BE2C (cell line): ENCODE results near the gene GAB4.

ENCODE experiments used
- DNase-seq: peaks from one replicate; pipeline ENCODE4 v3.0.0-alpha.2; 2020
- H3K27me3 ChIP-seq: fragments of 250-450 bp; sonication (Bioruptor Pico); 2 replicates; pipeline ENCODE4 v1.5.1; 2020; ENCODE audit warnings: mild to moderate bottlenecking
- H3K36me3 ChIP-seq: fragments of 250-450 bp; sonication (Bioruptor Pico); 2 replicates; pipeline ENCODE4 v1.5.1; 2020; ENCODE audit warnings: mild to moderate bottlenecking
- H3K4me1 ChIP-seq: fragments of 250-450 bp; sonication (Bioruptor Pico); 2 replicates; pipeline ENCODE4 v1.5.1; 2020
- H3K4me3 ChIP-seq: 2 replicates; pipeline ENCODE4 v1.5.1; 2011; ENCODE audit warnings: low read depth, low read length
- H3K9me3 ChIP-seq: fragments of 250-450 bp; sonication (Bioruptor Pico); 2 replicates; pipeline ENCODE4 v1.5.1; 2020
- TF ChIP-seq, protein P1 (sequence below): IDR thresholded peaks from 2 replicates; pipeline ENCODE4 v1.5.1; 2012; ENCODE audit warnings: mild to moderate bottlenecking, low read depth, low read length

Gene GAB4

DNA sequence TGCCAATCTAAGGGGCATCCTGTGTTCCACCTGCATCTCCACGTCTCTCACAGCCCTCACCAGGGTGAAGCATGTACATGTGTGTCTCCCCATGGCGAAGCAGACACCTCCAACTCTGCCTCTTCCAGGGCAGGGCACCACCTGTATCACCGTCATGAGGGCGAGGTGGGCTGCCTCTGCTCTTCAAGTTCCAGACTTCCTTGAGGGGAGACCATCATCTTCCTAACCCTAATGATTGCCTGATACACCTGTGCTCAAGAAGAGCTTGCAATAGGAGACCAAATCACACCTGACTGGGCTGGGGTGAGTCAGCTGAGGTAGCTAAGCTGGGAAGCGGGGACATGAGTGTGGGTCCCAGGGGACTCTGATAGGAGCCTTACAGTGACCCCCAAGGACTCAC lies 43.7 kb downstream of the GAB4 start:
- H3K4me3 ChIP-seq, result no peak overlapping the region
- no peaks in the 10 kb centered on the region for H3K36me3 ChIP-seq
- H3K9me3 ChIP-seq, result no peaks in the 10 kb centered on the region
- no peaks in the 10 kb centered on the region for H3K4me1 ChIP-seq
- no peak for DNase-seq
- H3K27me3 ChIP-seq, result no peaks in the 10 kb centered on the region
- TF ChIP-seq, protein P1, sequence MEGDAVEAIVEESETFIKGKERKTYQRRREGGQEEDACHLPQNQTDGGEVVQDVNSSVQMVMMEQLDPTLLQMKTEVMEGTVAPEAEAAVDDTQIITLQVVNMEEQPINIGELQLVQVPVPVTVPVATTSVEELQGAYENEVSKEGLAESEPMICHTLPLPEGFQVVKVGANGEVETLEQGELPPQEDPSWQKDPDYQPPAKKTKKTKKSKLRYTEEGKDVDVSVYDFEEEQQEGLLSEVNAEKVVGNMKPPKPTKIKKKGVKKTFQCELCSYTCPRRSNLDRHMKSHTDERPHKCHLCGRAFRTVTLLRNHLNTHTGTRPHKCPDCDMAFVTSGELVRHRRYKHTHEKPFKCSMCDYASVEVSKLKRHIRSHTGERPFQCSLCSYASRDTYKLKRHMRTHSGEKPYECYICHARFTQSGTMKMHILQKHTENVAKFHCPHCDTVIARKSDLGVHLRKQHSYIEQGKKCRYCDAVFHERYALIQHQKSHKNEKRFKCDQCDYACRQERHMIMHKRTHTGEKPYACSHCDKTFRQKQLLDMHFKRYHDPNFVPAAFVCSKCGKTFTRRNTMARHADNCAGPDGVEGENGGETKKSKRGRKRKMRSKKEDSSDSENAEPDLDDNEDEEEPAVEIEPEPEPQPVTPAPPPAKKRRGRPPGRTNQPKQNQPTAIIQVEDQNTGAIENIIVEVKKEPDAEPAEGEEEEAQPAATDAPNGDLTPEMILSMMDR, result no peak

DNA sequence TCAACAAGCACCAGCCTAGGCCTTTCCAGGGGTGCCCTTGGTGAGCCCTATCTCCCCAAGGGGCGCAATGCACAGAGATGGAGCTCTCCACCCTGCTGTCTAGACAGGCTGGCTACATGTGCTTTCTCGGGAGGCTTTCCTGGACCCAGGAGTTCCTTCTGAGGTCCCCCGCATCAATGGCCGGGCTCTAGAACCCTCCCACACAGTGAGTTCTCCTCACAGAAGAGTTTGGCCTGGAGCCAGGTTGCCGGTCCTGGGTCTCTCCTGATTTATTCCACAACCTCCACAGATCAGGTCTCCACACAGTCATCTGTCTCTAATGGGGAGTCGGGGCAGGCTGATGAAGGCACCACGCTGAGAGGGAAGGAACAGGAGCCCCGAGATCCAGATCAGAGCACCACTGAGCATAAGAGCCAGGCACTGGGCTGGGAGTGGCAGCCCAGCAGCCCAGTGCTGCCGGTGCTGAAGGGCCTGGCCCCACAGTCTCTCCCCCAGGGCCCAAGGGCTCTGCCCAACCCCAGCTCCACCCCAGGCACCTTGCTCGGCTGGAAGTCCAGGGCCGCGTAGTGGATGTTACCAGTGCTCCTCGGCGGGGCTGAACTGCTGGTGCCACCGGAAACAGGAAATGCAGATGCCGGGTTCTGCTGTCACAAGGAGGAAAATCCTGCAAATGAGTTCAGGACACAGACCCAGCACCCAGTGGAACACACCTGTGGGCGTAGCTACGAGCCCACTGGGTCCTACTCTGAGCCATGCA lies 44.7 kb downstream of the GAB4 start:
- TF ChIP-seq, protein P1, result no peak
- no peaks in the 10 kb centered on the region for H3K9me3 ChIP-seq
- H3K27me3 ChIP-seq, result no peaks in the 10 kb centered on the region
- no peak overlapping the region for H3K4me3 ChIP-seq
- H3K4me1 ChIP-seq, result no peaks in the 10 kb centered on the region
- H3K36me3 ChIP-seq, result no peaks in the 10 kb centered on the region
- no peak for DNase-seq

DNA sequence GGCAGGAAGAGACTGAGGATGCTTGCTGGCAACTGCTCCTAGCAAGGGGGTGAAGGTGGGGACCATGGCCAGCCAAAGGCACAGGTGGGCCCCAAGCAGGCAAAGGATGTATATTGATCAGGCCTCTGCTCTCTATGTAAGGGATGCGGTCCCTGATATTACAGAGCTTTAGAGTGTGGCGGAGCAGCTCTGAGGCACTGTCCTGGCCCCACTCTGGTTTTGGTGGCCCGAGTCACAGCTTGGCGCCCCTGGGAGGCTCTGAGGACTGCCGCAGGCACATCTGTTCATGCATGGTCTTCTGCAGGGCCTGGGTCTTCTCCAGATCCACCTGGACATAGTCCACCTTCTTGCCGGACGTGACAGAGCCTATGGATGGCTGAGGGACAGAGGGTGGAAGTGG lies 45.5 kb downstream of the GAB4 start:
- Histone ChIP-seq H3K36me3 (no peaks in the 10 kb centered on the region), H3K27me3 (no peaks in the 10 kb centered on the region), H3K4me1 (no peaks in the 10 kb centered on the region), H3K9me3 (no peaks in the 10 kb centered on the region), H3K4me3 (no peak overlapping the region)
- TF ChIP-seq, protein P1, result no peak
- DNase-seq, result no peak

DNA sequence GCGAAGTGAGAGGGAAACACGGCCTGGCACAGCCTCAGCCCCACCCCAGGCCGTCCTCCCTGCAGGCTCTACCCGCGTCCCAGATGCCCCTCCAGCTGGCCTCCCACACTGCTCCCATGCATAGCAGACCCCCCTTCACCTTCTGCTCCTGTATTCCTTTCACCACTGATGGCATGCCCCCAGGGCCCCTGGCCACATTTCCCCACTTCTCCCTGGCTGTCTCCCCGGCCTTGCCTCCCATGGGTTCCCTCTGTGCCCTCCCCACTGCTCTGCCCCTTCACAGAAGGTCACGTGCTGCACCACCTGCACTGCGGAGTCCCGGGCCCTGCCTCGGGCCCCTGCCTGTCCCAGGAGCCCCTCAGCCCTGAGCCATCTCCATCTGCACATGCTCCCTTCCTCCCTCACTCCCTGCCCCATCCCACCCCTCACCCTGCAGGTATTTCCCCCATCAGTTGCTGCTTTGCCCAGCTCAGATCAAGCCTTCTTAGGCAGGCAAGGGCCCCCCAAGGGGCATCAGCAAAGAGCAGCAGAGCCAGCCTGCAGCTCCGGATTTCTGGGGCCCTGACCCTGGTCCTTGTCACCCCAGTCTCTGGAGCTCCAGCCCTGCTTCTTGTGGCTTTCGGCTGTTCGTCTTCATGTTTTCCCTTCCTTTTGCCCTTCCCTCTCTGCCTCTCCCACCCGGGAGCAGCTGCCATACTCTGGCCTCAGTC lies 46.4 kb downstream of the GAB4 start:
- H3K27me3 ChIP-seq, result no peaks in the 10 kb centered on the region
- TF ChIP-seq, protein P1, result no peak
- H3K4me3 ChIP-seq, result no peak overlapping the region
- H3K4me1 ChIP-seq, result no peaks in the 10 kb centered on the region
- H3K36me3 ChIP-seq, result no peaks in the 10 kb centered on the region
- DNase-seq, result no peak
- no peaks in the 10 kb centered on the region for H3K9me3 ChIP-seq

DNA sequence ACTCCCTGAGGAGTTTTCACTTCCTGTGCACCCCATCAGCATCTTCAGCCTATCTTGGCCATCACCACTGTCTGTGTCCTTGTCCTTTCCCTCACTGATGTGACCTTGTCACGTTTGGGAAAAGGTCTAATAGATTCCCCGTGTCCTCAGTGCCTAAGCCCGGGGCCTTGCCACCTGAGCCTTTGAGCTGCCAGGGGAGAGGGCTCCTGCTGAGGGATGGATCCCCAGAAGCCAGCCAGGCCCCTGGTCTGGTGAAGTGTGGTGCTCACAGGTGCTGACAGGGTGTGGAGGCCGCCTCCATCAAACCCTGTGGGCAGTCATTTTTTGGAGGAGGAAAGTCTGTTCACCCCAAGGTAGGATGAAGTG lies 47.2 kb downstream of the GAB4 start:
- H3K36me3 ChIP-seq, result no peaks in the 10 kb centered on the region
- H3K4me1 ChIP-seq, result no peaks in the 10 kb centered on the region
- DNase-seq, result no peak
- no peak overlapping the region for H3K4me3 ChIP-seq
- no peaks in the 10 kb centered on the region for H3K9me3 ChIP-seq
- TF ChIP-seq, protein P1, result no peak
- no peaks in the 10 kb centered on the region for H3K27me3 ChIP-seq
